ENCODE results near the gene SMARCA2.

The SMARCA2 gene

DNA sequence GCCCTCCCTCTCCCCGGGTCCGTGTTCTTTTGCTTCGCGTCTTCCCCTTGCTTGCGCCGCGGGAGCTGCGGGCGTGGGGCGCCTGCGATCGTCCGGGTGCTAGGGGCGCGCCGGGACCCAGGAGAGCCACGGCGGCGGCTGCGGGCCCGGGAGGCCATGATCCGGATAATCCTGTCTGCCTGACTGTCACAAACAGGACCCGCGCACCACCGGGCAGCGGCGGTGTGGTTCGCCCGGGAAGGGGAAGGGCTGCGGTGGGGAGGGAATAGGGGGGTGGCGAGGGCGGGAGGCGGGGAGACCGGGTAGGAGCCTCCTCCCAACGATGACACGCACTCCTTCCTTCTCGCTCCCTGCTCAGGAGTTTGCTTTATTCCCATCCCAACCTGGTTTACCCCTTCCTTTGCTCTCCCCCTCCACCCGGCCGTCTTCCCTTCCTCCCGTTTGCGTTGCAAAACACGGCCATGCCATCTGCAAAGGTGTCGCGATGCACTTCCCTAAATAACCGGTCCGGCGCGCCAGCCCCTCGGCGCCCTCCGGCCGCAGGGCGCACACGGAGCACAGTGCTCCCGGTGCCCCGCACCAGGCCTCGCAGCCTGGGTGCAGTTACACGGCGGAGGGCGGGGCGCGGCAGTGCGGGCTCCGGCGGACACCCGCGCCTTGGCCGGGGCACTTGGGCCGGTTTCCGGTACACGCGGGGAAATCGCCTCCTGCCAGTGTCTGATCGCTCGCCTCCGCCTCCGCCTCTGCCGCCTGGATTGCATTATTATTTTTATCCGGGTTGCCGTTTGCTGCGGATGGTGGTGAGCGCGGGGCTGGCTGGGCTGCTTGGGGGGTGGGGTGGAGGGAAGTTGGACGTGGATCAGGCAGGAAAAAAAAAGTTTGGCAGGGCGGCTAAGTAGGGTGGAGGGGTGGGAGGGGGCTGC is 1.5 kb downstream of the SMARCA2 start:
- DNase-seq (ENCODE audit: low spot score) = peak; percentile 67

DNA sequence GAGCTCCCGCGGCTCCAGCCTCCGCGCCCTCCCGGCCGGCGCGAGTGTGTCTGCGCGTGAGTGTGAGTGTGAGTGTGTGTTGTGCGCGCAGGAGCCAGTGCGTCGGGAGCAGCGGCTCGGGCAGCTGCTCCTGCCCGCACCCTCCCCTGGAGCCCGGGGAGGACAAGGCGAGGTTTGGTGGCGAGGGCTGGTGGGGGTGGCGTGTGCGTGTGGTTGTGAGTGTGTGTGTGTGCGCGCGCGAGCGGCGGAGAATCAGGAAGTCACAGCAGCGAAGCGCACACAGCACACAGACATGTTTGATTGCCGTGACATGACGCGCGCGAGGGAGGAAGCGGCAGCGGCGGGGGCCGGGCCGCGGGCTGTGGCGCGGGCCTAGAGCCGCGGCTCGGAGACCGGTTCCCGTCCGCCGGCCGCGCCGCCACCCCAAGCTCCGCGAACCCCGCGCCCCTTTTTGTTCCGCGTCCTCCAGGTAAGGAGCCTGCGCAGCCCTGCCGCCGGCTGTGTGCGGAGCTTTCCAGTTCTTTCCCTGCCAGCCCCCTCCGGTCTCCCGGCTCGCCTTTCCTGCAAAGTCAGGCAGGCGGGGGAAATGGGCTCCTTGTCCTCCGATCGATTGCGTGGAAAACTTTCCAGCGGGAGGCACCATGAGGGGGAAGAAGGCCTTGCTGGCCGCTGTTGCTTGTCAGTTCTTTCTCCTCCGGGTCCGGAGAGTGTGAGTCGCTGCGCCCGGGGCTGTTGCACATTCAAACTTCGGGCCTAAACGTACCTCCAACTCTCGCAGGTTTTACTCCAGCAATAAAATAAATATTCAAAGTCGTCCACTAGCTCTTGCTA is 2.4 kb downstream of the SMARCA2 start:
- DNase-seq (ENCODE audit: low spot score) = peak; percentile 58

DNA sequence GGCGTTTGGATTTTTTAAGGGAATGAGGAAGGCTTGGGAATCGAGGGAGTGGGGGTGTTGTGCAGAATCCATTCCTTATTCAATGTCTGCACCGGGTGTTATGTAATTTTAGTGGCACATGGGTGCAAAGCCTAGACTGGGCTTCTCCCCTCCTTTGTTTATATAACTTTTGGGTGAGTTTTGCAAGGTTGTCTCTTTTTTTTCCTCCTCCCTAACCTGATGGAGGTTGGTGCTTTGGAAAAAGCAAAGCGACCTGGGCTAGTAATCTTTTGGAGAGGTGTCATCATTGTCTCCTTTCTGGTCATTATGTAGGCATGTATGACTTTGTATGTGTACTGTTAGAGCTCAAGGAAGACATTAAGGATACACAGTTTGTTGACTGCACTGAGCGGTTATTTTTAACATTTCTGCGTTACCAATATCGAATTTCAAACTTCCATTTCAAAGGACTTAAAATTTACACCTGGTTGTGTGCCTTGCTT is 3.1 kb downstream of the SMARCA2 start:
- no peak for DNase-seq (ENCODE audit: low spot score)

DNA sequence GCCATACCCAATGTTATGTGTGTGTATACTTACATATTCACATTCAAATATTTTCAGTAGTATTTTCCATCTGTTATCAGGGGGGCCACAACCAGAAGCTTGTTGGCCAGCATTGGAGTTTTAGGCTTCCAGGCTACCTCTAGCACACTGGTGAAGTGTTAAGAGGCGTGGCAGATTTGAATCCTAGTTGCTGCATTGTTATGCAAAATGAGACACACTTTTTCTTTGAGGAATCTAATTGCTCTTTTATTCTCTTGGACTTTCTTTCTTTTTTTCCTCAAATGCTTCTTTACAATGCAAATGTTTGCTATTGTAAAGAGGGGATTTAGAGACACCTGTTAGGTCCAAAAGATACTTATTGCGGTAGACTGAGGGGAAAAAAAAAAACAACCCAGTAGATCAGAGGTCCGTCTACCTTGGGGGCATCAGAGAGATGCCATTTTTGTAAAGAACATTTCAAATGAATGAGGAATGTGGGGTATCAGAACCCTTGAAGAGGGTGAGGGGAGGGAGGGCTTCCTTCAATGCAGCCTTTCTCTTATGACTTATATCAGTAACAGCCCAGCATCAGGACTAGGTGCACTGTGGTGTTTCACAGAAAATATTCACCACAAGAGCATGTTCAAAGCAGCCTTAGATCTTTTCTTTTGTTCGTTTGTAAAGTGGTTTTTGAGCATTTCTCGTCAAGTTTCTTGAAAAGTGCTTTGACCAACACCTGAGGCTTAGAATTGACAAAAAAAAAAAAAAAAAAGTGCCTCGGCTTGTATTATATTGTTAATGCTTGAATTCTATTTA is 3.8 kb downstream of the SMARCA2 start:
- peak; percentile 23 for DNase-seq (ENCODE audit: low spot score)

DNA sequence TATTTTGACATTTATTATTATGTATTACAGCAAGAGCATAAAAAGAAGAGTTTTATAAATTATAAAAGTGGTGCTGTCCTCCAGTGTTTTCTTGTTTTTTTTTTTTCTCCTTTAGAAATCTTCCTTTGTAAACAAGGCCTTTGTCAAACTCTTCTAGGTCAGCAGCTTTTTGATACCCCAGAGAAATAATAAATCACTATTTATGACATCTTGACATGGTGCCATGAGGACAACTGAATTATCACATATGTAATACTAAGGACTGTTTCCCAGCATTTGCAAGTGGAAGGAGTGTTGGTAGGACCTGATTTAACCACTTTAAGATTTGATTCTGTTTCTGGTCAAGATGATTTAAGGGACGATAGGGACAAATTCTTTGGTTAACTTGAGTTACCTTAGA is 4.6 kb downstream of the SMARCA2 start:
- DNase-seq (ENCODE audit: low spot score) = no peak

DNA sequence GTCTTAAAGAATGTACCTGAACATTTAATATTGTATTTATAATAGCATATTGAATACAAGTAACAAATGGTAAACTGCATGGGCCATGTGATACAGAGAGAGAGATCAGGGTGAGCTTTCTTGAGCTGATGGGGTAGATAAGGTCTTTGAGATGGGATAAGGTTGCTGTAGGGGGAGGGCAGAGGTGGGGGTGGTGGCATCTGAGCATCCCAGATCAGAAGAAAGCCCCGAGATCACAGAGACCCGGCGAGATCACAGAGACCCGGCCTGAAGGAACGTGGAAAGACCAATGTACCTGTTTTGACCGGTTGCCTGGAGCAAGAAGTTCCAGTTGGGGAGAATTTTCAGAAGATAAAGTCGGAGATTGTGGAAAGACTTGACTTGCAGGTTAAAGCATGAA is 6.6 kb downstream of the SMARCA2 start:
- DNase-seq (ENCODE audit: low spot score) = no peak

DNA sequence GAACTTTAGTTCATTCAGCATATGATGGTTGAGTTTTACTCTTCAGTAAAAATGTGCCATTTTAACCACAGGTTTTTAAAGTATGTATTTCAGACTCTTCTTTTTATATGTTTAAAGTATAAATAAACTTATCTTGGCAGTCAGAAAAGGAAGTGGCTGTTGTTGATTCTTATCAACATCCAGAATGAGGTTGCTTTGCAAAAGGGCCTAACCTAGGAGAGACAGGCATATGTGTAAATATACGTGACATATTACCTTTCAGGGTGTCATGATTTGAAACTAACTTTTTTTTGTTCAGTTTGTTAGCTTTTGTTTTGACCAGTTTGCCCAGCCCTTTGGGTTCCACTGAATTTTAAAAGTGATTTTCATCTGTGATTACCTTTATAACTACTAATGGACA is 7.4 kb downstream of the SMARCA2 start:
- no peak for DNase-seq (ENCODE audit: low spot score)

DNA sequence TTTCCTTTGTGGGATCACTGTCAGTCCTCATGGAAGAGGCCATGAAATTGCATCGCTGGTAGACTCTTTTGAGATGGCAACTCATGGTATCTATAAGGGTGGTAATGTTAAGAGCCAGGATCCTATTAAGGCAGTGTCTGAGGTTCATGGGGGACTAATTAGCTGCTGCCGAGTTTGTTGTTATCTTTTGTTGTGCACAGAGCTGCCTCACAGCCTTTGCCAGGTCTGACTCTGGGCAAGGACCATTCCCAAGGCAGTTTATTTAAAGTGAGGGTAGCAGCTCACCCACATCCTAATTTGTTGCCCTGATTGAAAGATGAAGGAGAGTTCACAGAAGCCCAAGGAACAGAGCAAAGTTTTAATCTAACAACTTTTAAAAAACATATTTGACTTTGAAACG is 7.9 kb downstream of the SMARCA2 start:
- DNase-seq (ENCODE audit: low spot score) = no peak

DNA sequence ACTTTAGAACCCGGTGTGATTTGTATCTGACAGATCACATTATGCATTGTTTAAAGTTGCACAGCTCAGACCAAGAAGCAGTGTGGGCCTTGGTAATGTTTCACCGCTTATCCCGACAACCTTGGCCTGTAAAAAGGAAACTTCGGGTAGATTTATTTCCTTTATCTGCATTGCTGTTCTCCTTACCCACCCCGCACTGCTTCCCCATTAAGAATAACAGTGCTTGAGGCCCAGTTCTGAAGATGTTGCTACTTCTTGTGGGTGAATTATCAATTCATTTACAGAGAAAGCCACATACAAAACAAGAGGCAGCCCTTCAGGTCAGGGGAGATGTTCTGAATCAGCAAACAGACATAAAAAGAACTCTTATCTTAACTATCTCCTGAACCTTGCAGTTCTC is 8.4 kb downstream of the SMARCA2 start:
- DNase-seq (ENCODE audit: low spot score) = no peak

DNA sequence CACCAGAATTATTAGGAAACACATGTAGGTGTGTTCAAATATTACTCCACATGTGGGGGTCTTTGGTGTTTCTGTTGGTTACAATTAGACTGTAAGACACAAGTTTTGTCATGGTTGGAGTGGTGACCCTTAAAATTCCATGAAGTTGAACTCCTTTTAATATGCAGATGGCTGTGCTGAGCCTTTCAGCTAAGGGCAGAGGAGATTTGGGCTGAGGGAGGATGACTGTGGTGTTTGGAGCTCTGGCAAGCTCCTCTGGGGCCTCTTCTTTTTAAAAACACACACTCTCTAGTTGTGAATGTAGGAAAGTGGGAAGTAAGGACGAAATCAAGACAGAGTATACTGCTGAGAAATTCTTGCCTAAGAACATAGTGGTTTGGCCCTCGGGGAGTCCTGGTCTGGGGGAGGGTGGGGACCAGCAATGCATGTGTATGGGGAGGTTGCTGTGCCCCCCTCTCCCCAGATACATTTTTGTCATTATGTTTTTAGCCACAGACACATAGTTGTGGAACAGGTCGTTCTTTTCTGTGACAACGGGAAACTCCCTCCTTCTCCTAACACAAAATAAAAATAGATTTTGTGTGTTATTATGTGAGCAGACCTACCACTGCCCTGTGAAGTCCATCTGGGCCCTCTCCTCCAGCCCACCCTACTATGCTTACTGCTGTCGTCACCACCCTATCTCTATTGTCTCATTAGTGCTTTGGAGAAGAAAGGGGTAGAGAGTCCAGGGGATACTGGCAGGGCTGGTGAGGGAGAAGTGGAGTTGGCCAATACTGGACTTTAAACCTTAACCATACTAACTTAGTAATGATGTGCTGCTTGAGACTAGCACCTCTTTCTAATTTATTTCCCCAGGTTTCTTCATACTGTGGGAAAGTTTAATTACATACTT is 10.0 kb downstream of the SMARCA2 start:
- no peak for DNase-seq (ENCODE audit: low spot score)

DNA sequence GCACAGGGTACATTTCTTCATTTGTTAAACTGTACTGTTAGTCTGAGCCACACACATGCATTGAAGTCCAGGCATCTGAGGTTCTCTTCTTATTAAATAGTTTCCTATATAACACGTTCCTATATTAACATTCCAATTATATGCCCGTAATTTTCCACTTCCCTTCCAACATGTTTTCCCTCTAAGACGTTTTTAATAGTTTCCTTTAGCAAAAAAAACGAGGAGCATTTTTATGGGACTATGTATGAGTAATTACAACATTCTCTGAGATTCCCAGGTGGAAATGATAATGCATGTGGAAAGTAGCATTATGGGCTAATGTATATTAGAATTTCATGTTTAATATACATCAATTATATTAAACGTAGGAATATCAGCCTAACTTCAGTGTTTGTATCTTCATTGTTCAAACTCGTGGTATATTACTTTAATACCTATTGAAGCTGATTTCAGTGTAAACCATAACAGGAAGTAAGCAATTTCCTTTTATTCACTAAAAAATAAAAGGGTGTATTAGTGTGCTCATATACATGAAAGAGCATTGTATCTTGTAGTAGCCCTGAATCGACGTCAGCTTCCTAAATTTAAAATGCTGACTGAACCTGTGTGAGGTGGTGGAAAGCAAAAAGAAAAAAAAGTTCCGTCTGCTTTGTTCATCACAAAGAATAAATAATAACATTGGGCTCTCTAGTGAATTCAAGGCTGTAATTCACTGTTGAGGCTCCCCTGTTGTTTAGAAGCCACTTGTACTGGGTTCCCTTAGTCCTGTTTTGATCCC is 11.3 kb downstream of the SMARCA2 start:
- DNase-seq (ENCODE audit: low spot score) = no peak

DNA sequence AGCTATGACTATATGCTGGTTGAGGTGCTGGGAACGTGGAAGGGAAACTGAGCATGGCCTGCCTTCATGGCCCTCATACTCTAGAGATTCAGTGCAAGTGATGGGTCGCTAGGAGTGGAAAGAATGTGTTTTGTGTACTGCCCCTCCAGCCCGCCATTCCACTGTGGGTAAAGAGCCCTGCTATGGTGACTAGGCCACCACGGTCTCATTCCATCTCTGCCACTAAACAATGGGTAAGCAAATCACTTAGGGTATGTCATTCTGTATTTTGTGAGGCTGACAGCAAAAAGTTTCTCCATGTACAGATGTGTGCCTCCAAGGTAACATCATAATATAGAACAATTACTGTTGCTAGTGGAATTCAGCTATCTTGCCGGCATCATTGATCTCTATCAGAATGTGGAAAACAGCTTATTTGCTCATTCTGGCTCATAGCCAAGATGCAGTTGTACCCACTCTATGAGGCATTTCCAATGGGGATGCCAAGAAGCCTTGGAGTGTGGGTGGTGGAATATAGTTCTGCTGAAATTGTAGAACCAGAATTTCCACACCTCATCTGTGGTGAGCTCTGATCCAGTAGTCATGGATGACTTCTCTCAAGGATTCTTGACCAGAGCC is 12.5 kb downstream of the SMARCA2 start:
- DNase-seq (ENCODE audit: low spot score) = no peak

DNA sequence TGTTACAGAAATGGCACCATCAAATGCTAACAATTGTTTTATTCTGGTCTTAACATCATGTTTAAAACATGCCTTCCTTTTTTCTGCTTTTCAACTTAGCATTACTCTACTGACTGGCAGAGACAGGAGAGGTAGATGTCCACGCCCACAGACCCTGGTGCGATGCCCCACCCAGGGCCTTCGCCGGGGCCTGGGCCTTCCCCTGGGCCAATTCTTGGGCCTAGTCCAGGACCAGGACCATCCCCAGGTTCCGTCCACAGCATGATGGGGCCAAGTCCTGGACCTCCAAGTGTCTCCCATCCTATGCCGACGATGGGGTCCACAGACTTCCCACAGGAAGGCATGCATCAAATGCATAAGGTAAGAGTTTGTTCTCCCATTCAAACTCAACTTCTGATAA is 13.7 kb downstream of the SMARCA2 start:
- DNase-seq (ENCODE audit: low spot score) = no peak

DNA sequence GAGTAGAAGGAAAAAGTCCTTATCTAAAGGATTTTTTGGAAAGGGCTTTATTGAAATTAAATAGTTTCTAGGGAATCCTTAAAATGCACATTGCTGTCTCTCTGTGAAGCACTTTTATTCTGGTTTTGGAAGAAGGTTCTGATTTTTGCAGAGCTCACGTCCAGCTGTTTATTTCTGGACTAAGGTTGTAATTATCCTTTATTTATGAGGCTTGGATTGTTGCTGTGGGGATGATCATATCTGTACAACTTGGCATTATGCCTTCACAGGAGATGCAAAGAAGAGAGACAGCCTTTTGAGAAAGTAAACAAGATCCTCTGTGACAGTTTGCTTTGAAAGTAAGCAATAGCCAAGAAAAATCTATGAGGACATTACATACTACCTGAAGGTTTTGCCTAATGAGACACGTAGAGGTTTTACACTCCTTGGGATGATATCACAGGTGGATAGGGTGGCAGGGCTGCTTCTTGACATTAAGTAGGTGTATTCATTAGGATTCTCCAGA is 14.6 kb downstream of the SMARCA2 start:
- DNase-seq (ENCODE audit: low spot score) = no peak

DNA sequence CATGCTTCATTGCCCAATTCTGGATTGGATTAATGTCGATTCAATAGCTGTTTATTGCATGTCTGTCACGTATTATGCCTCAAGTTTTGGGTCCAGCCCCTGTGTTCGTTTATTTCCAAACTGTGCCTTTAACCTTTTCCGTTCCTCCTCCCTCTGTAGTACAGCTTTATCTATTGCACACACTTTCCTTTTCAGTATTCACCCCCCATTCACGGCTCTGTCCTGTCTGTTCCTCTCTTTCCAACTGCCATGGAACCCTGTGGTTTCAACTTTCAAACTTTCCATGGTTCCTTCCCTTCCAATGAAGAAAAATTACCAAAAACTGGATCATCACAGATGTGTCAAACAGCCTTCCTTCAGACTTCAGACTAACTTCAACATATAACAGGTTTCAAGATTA is 17.1 kb downstream of the SMARCA2 start:
- no peak for DNase-seq (ENCODE audit: low spot score)

DNA sequence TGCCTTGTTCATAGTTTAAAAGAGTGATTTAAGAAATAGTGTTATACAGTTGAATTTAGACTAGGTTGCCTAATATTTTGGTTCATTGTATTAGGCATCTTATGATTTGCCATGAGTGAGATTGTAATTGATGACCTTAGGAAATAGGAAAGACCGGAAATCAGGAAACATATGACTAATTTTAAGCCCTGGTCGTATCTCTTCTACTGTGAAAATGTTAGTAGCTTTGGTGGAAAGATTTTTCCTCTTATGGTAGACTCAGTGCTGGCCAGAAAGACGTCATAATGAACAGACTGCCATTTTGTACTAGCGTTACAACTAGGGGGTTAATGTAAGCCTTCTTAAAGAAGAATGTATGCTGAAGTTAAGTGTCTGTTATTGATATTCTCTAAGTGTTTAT is 21.7 kb downstream of the SMARCA2 start:
- no peak for DNase-seq (ENCODE audit: low spot score)

DNA sequence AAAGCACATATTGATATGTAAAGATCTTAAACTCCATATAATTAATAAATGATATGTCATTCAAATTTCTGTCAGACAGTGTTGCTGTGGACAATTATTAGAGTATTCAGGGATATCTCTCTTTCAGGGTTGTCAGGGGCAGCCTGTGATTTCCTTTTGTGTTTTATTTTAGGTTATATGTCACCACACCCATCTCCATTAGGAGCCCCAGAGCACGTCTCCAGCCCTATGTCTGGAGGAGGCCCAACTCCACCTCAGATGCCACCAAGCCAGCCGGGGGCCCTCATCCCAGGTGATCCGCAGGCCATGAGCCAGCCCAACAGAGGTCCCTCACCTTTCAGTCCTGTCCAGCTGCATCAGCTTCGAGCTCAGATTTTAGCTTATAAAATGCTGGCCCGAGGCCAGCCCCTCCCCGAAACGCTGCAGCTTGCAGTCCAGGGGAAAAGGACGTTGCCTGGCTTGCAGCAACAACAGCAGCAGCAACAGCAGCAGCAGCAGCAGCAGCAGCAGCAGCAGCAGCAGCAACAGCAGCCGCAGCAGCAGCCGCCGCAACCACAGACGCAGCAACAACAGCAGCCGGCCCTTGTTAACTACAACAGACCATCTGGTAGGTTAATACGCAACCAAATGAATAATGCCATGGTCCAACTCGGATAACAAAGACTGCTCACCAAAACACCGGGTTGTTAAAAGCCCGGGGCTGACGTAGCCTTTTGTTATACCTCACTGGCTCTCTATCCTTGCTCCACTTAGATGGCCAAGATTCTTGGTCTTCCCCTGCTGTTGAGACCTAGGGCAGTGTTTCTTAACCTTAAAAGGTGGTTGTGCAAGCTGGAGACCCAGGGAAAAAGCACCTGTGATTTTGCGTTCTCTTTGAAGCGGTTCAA is 24.4 kb downstream of the SMARCA2 start:
- DNase-seq (ENCODE audit: low spot score) = no peak

DNA sequence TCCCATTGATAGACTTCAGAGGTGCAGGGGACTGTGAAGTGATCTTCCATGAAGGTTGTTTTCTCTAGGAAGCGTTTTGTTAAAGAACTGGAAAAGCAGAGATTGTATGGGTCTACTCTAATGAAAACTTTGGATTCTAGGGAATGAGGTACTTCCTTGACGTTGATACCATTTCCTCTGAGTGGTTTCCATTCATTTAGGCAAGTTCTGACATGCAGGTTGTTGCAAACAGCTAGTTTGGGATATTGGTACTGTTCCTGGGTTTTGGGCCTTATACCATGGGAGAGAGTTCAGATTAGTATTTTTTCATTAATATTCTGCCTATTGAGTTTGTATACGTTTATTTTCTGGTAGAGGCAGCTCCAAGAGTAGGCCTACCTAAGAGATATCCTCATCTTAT is 25.7 kb downstream of the SMARCA2 start:
- no peak for DNase-seq (ENCODE audit: low spot score)

DNA sequence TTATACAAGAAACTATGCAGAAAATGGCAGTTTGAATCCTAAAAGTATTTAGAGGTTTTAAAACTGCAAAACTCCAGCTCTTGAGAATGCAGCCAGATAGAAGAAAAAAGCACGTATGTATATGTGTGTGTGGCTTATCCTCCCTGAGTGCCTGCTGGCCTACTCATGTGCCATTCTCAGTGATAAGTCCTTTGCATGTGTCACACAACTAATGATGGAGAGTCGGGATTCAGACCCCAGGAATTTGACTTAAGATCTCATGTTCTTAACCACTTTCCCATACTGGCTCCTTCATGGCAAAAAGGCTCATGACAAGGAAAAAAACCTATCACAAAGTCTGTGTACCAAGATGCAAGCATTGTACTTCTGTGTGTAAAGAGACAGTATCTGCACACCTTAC is 26.6 kb downstream of the SMARCA2 start:
- DNase-seq (ENCODE audit: low spot score) = no peak
